Measurements from ENCODE around the gene DHX15.

Gene DHX15

GRCh38 chr4:24570172-24570571, 14.2 kb downstream of the DHX15 start:
- Histone ChIP-seq H3K9me2 (replicated peaks; ENCODE audit: control insufficient read depth, low read length) (no peaks in the 10 kb centered on the region), H4K20me1 (ENCODE audit: control insufficient read depth, insufficient read depth, low read depth, low read length) (peaks cover 60% of the 10 kb centered on the region), H3K4me3 (ENCODE audit: low read length) (no peak overlapping the region), H3K27me3 (ENCODE audit: control insufficient read depth, low read length) (no peaks in the 10 kb centered on the region), H3K27ac (ENCODE audit: low read depth, low read length) (no peak overlapping the region), H3K9me3 (ENCODE audit: control insufficient read depth, insufficient read depth, low read length) (no peaks in the 10 kb centered on the region), H3K4me2 (ENCODE audit: low read length) (no peak overlapping the region), H3K79me2 (ENCODE audit: control insufficient read depth, low read length) (peaks cover 100% of the 10 kb centered on the region), H3F3A (ENCODE audit: control insufficient read depth, insufficient read depth) (peaks cover 4% of the 10 kb centered on the region; the same call in 1 of the 2 replicates), H3K36me3 (ENCODE audit: control insufficient read depth, low read length) (peaks cover 99% of the 10 kb centered on the region), H3K4me1 (ENCODE audit: control insufficient read depth, low read length) (no peaks in the 10 kb centered on the region)
- TF ChIP-seq EZH2phosphoT487 (IDR thresholded peaks at IDR 0.05; ENCODE audit: borderline replicate concordance, low read length) (no peak), CTCF (IDR thresholded peaks at IDR 0.05; ENCODE audit: low read depth, low read length, poor library complexity, severe bottlenecking) (no peak)

GRCh38 chr4:24569662-24570061, 14.7 kb downstream of the DHX15 start:
- H3F3A ChIP-seq (ENCODE audit: control insufficient read depth, insufficient read depth) = peaks cover 2% of the 10 kb centered on the region; the same call in 1 of the 2 replicates
- H3K4me1 ChIP-seq (ENCODE audit: control insufficient read depth, low read length) = no peaks in the 10 kb centered on the region
- peaks cover 99% of the 10 kb centered on the region for H3K36me3 ChIP-seq (ENCODE audit: control insufficient read depth, low read length)
- no peaks in the 10 kb centered on the region for H3K27me3 ChIP-seq (ENCODE audit: control insufficient read depth, low read length)
- H3K9me2 ChIP-seq (replicated peaks; ENCODE audit: control insufficient read depth, low read length) = no peaks in the 10 kb centered on the region
- H3K27ac ChIP-seq (ENCODE audit: low read depth, low read length) = no peak overlapping the region
- no peak overlapping the region for H3K4me3 ChIP-seq (ENCODE audit: low read length)
- TF ChIP-seq EZH2phosphoT487 (IDR thresholded peaks at IDR 0.05; ENCODE audit: borderline replicate concordance, low read length) = no peak
- no peak for TF ChIP-seq CTCF (IDR thresholded peaks at IDR 0.05; ENCODE audit: low read depth, low read length, poor library complexity, severe bottlenecking)
- H4K20me1 ChIP-seq (ENCODE audit: control insufficient read depth, insufficient read depth, low read depth, low read length) = peaks cover 60% of the 10 kb centered on the region
- H3K79me2 ChIP-seq (ENCODE audit: control insufficient read depth, low read length) = peaks cover 100% of the 10 kb centered on the region
- no peaks in the 10 kb centered on the region for H3K9me3 ChIP-seq (ENCODE audit: control insufficient read depth, insufficient read depth, low read length)
- H3K4me2 ChIP-seq (ENCODE audit: low read length) = no peak overlapping the region

- TF ChIP-seq CTCF (IDR thresholded peaks at IDR 0.05; ENCODE audit: low read depth, low read length, poor library complexity, severe bottlenecking) = no peak
- no peak for TF ChIP-seq EZH2phosphoT487 (IDR thresholded peaks at IDR 0.05; ENCODE audit: borderline replicate concordance, low read length)
- H4K20me1 ChIP-seq (ENCODE audit: control insufficient read depth, insufficient read depth, low read depth, low read length) = peaks cover 61% of the 10 kb centered on the region
- H3K36me3 ChIP-seq (ENCODE audit: control insufficient read depth, low read length) = peaks cover 98% of the 10 kb centered on the region
Measured at GRCh38 chr4:24568425-24568824, 15.9 kb downstream of the DHX15 start.

More at GRCh38 chr4:24568425-24568824, 15.9 kb downstream of the DHX15 start:
- peaks cover 100% of the 10 kb centered on the region for H3K79me2 ChIP-seq (ENCODE audit: control insufficient read depth, low read length)
- H3K9me2 ChIP-seq (replicated peaks; ENCODE audit: control insufficient read depth, low read length) = no peaks in the 10 kb centered on the region
- no peaks in the 10 kb centered on the region; the same call in 1 of the 2 replicates for H3K4me1 ChIP-seq (ENCODE audit: control insufficient read depth, low read length)
- H3K4me2 ChIP-seq (ENCODE audit: low read length) = no peak overlapping the region
- no peaks in the 10 kb centered on the region for H3K9me3 ChIP-seq (ENCODE audit: control insufficient read depth, insufficient read depth, low read length)
- H3K27ac ChIP-seq (ENCODE audit: low read depth, low read length) = no peak overlapping the region
- H3K4me3 ChIP-seq (ENCODE audit: low read length) = no peak overlapping the region
- H3F3A ChIP-seq (ENCODE audit: control insufficient read depth, insufficient read depth) = peaks cover 6% of the 10 kb centered on the region; the same call in 1 of the 2 replicates
- H3K27me3 ChIP-seq (ENCODE audit: control insufficient read depth, low read length) = no peaks in the 10 kb centered on the region
